ENCODE data around the gene WRAP53.

WRAP53 gene

DNA sequence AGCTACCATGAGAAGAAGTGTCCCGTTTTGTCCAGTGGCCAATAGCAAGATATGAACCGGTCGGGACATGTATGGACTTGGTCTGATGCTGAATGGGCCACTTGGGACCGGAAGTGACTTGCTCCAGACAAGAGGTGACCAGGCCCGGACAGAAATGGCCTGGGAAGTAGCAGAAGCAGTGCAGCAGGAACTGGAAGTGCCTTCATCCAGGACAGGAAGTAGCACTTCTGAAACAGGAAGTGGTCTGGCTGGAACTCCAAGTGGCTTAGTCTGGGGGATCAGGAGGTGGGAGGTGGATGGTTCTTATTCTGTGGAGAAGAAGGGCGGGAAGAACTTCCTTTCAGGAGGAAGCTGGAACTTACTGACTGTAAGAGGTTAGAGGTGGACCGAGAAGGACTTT lies 22.0 kb downstream of the WRAP53 start:
- DNase-seq = no peak

DNA sequence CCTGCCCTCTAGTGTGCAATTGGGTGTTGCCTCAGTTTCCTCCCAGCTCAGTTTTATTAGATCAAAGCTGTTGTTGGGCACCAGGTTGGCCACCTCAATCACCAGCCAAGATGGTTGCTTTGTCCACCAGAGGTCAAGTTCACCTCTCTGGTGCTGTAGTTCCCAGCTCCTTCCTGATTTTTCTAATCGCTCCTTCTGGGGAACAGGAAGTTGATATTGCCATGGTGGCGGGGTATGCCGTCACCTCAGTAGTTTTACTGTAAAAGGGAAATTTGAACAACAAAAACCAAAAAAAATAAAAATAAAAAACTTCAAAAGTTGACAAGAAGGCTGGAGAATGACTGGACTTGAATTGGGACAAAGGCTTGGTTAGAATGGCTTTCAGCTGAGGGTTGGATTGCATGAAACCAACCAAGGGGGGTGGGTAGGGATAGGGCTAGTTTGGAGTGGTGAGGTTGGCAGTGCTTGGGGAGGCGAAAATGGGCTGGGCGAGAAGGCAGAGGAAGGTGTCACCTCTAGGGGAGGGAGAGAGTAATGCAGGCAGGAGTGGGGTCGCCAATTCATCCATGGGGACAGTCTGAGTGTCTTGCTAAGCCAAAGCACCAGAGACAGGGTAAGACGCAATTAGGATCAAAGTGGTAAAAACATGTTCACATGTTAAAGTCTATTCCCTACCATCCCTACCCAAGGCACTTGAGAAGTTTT lies 22.9 kb downstream of the WRAP53 start:
- DNase-seq = no peak

DNA sequence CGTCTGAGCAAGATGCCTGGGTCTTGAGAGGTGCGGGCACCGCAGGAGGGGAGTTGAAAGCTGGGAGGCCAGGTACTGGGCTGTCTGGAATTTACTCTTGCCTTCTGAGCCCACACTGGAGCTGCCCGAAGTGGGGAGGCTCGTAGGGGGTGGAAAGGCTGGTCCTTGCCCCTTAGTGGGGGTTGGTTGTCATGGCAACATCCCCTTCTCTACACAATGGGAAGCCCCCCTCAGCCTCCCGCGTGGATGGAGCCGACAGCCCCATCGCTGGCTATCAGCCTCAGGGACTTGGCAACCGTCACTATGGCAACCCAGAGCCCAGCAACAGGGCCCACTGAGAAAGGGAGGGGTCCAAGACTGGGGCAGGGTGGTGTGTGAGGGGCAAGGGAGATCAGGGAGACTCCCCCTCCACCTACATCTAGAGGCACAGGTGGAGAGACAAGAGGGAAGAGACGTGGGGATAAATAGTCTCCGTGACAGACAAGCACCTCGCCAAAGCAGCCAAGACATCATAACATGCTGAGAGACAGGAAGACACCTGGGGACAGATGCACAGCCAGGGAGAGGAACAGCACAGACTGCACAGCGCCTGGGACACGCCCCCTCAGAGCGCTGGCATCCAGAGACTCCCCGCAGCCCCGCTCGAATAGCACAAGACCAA lies 24.0 kb downstream of the WRAP53 start:
- DNase-seq = no peak

DNA sequence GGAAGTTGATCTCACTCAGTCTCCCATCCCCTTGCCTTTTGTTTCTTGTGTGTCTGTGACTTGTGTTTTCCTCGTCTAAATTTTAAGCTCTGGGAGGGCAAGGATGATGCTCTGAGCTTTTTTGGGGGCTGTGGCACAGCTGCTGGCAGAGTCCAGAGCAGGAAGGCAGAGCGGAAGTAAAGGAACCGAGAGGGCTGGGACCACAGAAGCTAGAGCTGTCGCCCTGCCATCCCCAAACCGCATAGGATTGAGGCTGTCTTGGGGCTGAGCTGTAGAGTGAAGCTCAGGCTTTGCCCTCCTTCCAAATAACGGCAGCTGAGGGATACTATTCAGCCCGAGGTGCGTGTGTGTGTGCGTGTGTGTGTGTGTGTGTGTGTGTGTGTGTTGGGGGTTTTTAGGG lies 25.5 kb downstream of the WRAP53 start:
- peak in 1 of 2 donors; percentile 38 for DNase-seq

DNA sequence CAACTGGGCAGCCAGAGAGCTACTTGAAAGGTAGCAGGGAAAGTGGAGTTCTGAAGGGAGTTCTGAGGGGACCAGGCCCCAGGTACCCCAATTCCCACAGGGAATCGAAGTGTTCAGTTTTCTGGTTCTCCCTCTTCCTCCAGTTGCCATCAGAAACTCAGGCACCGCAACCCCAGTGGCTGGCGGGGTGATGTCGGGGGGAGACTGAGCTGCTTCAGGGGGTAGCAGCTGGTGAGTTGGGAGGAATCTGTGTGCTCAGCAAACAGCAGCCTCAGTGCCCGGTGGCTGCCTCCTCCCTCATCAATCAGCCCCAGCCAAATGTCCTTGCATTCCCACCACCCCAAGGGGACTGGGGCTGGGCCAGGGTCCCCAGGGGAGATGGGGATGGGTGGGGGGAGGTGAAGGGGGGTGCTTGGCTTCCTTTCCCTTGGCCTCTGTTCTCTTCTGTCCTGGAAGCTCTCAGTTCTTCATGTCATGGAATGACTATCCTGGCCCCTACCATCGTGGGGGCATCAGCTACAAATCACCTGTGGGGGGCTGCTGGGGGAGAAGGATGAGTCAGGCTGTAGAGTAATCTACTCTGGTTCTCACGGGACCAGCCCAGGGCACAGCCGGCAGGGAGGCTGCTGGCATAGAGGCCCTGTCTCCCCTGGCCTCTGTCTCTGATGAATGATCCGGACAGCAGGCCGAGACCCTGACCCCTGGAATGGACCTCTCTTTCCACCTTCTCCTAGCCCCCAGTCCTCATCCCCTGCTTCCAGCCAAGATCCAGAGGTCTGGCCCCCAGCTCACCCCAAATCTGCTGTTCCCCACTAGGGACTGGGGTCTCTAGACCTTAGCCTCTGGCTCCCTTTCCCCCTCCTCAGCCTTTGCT lies 26.7 kb downstream of the WRAP53 start:
- no peak for DNase-seq

DNA sequence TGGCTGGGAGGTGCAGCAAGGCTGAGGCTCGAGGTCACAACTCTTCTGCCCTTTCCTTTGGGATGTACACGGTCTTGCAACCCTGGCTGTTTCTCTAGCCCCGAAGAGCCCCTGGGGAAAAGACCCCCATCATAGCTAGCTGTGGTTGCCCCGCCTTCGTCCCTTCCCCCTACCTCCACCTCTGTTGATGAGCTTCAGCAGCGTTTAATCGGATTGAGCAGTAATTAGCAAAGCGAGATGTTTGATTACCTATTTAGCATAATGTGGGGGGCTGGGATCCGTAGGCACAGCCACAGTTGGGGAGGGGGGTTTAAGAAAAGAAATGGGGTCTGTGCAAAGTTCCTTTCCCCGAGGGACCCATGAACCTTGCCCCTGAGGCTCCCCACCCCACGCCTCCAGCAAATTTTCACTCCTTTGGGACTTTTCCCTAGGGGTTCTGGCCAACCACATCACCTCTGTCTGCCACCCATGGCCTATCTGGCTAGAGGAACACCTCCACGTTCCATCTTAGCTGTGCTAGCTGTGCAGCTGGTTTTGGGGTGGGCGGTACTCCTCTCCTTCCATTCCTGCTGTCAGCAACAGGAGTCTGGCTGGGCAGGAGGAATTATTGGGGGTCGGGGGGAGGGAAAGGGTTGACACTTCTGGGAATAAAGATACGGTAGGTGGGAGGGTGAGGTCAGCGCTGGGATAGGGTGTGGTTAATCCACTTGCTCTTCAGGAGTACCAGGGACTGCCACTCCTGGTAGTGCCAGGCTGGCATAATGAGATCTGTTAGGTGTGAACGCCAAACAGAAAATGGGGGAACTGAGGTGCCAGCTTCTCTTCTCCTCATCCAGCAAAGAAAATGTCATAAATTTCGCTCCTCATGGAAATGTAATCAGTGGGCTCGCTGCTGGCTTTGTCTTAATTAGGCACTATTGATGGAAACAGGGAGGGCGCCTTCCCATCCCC lies 27.9 kb downstream of the WRAP53 start:
- no peak for DNase-seq

DNA sequence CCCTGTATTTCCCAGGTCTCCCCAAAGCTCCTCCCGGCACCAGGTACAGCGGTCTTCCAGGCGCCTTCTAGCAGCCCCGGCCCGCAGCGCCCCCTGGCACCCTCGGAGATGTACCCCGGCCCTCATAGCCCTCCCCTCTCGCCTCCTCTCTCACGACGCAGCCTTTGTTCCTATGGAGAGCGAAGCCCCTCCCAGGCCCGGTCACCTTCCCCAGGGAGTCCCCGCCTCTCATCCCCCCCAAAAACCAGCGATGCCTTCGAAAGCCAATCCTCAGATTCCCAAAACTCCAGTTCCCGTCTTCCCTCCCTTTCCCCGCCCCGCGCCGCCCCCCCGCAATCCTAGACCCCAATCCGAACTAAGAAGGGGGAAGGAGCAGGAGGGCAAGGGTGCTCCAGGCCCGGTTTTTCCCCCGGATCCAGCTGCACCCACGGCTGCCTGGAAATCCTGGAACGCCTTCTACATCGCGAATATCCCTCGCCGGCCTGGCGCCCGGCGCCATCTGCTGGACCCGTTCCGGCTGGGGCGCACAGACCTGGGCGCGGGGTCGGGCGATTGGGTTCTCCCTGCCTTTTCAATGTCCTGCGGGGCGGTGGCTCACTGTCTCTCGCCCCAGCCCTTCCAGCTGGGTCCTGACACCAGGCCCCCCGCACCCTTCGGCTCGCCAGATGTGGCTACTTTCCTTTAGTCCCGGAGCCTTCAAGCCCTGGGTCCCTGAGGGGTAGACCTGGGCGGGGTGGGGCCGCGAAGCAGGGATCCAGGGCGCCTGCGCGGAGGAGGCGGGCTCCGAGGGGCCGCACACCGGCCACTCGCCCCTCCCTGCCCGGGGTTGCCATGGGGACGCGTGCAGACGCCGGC lies 28.9 kb downstream of the WRAP53 start, which contains the start of gene DNAH2:
Gene DNAH2 (plus strand): TSS at position 844 of the 855 bp plus-strand sequence. CDS start 1,991 bp downstream, outside the sequence.
- DNase-seq = peak in 1 of 2 donors; percentile 23

DNA sequence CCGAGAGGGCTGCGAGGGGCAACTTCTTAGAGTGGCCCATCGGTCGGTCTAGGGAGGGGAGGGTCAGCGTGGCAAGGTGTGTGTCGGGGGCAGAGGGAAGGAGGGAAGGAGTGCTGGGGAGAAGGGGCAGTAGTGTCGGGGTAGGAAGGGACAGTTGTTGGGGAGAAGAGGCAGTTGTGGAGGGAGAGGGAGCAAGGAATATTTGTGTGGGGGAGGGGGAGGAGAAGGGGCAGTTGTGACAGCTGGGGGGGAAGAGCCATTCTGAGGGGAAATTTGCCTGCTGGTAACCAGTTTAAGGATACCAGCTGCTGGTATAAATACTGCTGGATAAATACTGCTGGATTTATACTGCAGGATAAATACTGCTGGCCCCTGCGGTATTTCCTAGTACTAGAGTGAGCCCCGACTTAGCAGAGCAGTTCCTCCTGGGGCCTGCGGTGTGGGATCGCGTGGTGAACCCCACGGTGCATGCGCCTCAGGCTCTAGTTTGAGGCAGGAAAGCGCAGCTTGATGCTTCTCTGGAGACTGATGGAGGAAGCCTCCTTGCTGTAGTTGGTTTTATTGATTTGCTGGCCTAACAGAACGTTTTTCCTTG lies 29.6 kb downstream of the WRAP53 start:
- DNase-seq = peak in 1 of 2 donors; percentile 53

DNA sequence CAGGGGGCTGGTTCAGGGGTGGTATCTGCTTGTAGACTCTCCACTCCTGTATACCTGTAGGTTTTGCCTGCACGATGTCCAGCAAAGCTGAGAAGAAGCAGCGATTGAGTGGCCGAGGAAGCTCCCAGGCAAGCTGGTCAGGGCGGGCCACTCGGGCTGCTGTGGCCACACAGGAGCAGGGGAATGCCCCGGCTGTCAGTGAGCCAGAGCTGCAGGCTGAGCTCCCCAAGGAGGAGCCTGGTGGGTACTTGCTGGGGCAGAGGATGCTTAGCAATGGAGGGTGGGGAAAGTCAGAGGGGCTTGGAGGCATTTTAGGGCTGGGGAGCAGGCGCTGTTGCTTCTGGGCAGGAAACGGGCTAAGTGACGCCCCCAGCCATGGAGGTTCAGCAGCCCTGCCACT lies 31.4 kb downstream of the WRAP53 start:
- no peak for DNase-seq

DNA sequence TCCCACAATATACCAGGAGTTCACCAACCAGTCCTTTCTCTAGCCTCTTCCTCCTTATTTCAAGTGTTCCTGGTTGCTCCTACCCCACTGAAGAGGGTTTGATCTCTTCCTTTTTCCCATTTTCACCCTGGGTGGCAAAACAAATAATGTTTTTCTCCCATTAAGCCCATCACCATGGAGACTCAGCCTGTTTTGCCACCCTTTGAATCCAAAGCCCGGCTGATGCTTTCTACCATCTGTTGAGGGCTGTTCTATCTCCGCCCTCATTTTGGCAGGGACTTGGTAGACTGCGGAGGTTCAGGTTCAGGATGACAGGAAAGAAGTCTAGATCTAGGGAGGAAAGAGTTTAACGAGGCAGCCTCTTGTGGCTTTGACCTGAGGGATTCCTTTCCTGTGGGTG lies 31.8 kb downstream of the WRAP53 start:
- no peak for DNase-seq

DNA sequence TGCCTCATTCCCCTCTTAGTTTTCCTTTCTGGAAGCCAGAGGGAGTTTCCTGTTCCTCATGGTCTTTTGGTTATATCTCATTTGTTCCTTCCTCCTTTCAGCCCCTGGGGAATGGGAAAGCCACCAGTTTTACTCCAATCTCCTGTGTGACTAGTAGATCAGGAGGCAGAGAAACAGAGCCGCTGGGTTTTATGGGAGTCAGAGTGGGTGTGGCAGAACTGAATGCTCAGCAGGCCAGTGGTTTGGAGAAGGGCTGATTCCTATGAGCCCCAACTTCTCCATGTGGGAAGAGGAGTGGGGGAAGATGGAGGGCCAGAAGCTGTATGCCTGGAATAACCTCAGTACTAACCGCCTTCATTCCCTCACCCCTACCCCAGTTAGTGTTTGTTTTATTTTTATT lies 33.3 kb downstream of the WRAP53 start:
- DNase-seq = no peak

DNA sequence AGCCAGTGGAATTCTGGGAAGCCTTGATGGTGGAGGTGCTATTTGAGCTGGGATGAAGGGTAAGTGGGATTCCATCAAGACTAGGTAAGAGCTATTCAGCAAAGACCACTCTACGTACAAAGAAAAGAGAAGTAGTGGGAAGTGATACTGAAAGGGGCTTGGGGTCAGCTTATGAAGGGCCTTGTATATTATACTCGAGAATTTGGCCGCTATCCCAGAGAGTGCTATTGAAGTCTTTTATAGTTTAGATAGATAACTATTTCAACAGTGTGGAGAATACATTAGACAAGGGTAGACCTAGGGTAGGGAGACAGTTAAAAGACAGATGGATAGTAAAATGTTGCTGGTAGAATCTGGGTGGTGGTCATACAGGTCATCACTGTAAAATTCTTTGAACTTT lies 39.6 kb downstream of the WRAP53 start:
- DNase-seq = no peak

DNA sequence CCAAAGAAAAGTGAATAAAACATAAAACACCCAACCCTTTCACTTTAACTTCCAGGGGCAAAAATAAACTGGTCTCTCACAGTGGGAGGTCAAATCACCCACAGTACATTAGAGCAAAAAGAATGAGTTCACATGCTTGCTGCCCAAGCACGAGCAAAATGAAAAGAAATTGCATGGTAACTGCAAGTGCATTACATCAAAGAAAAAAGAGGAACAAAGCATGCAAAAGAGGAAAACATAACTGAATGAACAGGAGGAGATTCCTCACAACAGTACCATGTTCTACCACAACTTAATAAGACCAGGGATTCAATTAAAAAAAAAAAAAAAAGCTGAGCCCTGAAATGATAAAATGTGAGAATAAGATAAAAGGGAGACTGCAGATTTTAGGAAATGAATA lies 41.5 kb downstream of the WRAP53 start:
- peak in 1 of 2 donors; percentile 16 for DNase-seq

DNA sequence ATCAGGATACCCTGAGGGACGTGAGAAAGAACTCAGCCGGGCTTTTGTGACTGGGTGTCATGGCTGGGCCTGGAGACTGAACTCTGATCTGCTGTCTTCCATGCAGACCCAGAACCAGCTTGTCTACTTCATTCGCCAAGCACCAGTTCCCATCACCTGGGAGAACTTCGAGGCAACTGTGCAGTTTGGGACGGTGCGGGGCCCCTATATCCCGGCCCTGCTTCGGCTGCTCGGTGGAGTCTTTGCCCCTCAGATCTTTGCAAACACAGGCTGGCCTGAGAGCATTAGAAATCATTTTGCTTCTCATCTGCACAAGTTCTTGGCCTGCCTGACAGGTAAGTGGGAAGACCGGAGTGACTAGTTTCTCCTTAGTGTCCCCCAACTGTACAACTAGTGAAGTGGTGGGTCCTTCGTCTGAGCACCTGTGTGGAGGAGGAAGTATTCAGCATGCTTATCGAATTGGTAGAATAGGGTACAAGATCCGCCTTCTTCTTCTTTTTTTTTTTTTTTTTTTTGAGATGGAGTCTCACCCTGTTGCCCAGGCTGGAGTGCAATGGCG lies 44.8 kb downstream of the WRAP53 start:
- DNase-seq = no peak

DNA sequence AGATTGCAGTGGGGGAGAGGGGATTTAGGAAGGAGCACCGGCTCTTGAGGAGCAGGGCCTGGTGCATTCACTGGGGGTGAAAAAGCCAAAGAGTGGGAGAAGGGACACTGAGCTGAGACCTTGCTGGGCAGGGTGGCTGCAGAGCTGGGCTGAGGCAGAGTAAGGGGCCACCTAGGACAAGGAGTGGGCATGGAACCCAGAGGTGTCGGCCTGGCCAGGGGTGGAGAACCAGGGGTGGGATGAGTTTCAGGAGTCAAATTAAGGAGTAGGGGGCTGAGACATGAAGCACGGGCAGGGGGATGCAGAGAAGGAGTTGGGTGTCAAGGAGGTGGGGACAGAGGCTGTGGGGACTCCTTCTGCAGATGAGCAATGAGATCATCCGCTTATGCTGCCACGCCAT lies 49.3 kb downstream of the WRAP53 start:
- DNase-seq = no peak

DNA sequence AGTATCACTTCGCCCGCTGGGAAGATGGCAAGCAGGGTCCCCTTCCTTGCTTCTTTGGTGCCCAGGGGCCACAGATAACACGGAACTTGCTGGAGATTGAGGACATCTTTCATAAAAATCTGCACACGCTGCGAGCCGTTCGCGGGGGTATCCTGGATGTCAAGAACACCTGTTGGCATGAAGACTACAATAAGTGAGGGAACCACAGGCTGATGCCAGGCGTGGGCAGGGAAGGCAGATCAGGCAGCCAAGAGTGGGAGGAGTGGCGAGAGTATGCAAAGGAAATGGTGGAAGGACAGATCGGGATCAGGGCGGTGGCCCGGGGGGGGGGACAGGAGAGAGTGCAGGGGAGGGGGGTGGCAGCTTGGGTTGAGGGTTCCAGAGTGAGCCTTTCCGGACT lies 51.5 kb downstream of the WRAP53 start:
- no peak for DNase-seq

DNA sequence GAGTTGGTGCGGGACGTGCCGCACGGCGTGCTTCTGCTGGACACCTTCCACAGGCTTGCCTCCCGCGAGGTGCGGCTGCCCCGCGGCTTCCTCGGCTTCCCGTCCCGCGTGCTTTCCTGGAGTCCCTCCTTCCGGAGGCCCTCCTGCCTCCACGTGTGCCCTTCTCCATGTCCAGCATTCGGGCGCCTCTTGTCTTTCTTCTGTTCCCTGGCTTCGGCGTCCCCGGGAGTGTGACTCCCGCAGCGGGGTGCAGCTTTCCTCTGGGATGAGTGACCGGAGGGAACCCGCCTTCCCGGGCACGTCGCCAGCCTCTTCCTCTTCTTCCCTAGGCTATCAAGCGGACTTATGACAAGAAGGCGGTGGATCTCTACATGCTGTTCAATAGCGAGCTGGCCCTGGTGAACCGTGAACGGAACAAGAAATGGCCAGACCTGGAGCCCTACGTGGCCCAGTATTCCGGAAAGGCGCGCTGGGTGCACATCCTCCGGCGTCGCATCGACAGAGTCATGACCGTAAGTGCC lies 52.3 kb downstream of the WRAP53 start:
- no peak for DNase-seq

DNA sequence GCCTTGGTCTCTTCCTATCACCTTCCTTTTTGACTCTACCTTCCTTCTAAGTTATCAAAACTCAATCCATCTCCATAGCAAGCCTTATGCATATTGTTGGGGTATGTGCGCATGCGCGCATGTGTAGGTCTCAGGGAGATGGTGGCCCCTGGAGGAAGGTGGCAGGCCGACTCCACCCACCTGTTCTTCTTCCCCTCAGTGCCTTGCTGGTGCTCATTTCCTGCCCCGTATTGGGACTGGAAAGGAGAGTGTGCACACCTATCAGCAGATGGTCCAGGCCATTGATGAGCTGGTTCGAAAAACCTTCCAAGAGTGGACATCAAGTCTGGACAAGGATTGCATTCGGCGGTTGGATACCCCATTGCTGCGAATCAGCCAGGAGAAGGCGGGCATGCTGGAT lies 54.5 kb downstream of the WRAP53 start:
- no peak for DNase-seq

DNA sequence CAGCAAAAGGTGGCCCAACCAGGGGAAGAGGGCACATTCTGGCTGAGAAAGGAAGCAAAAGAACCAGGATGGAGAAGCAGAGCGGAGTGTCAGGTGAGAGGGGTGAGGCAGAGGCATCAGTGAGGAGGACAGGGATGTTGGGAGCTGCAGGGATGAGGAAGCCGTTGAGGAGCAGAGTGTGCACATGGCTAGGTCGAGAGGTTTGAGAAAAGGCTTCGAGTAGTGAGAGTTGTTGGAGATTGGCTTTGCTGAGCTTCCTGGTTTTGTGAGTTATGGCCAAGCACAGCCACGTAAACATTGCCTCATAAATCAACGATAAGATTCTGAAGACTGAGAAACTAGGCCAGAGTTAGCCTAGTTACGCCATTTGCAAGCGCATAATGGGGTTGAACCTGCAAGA lies 56.1 kb downstream of the WRAP53 start:
- DNase-seq = no peak

DNA sequence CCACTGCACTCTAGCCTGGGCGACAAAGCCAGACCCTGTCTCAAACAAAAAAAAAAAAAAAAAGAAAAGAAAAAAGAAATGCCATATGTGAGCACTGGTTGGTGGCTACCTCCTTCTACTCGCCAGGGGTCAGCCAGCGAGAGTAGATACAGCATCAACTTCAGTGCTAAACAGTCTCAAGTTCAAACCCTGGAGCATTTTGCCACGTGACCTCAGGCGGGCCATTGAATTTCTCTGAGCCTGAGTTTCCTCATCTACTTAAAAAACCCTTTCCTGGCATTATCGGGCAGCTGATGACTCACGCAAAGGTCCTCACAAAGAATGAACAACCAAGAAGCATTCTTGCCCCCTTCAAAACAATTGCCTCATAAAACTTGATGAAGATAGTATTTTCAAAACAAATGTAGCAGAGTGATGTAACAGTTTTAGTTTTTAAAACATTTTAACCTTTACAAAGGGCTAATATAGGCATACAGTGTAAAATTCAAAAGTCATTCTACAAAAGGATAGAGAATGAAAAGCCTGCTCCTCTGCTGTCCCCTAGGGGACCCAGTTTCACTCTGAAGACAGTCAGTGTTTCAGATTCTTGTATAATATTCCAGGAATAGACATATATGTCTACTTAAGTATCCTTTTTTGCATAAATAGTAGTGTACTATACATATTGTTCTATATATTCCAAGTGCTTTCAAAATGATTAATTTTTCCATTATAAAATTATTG lies 57.6 kb downstream of the WRAP53 start:
- no peak for DNase-seq
